ENCODE data around the gene ARL13B. TPM values are rescaled to one million over a fixed set of nuclear protein-coding genes. Genes with fewer than 3 reads are reported as not detected.
A peak's percentile ranks its signal among the peaks of the same experiment; 100 is the strongest.
"Not testable (repeated sequence)": the region's sequence is repeated elsewhere in the genome, so short reads cannot be mapped to it uniquely, and the experiment has no call there.

ARL13B gene
- 10 to 100 TPM; 13.1 to 18.3 (median 16.7) TPM for polyA plus RNA-seq (ENCODE audit: insufficient read depth in 1 of 5, insufficient read length in 5 of 5, low replicate concordance in 1 of 5)
- long read RNA-seq, donor 1, partial matches to known transcripts = 0 of 2 reads
- long read RNA-seq, donor 1, other reads (novel, unspliced or antisense) = 0 of 2 reads
- long read RNA-seq, donor 2, partial matches to known transcripts = 0 of 1 reads
- long read RNA-seq, donor 2, other reads (novel, unspliced or antisense) = 0 of 1 reads
- long read RNA-seq, donor 3, partial matches to known transcripts = 13 of 25 reads
- long read RNA-seq, donor 3, other reads (novel, unspliced or antisense) = 11 of 25 reads
- long read RNA-seq, donor 4, partial matches to known transcripts = 0 of 5 reads
- long read RNA-seq, donor 4, other reads (novel, unspliced or antisense) = 5 of 5 reads
- long read RNA-seq, donor 5, partial matches to known transcripts = 5 of 14 reads
- long read RNA-seq, donor 5, other reads (novel, unspliced or antisense) = 8 of 14 reads
- long read RNA-seq, donor 6, partial matches to known transcripts = 0 of 18 reads
- long read RNA-seq, donor 6, other reads (novel, unspliced or antisense) = 12 of 18 reads
- long read RNA-seq, donor 7, partial matches to known transcripts = 0 of 2 reads
- long read RNA-seq, donor 7, other reads (novel, unspliced or antisense) = 0 of 2 reads
- long read RNA-seq, donor 8 = 0 reads

DNA sequence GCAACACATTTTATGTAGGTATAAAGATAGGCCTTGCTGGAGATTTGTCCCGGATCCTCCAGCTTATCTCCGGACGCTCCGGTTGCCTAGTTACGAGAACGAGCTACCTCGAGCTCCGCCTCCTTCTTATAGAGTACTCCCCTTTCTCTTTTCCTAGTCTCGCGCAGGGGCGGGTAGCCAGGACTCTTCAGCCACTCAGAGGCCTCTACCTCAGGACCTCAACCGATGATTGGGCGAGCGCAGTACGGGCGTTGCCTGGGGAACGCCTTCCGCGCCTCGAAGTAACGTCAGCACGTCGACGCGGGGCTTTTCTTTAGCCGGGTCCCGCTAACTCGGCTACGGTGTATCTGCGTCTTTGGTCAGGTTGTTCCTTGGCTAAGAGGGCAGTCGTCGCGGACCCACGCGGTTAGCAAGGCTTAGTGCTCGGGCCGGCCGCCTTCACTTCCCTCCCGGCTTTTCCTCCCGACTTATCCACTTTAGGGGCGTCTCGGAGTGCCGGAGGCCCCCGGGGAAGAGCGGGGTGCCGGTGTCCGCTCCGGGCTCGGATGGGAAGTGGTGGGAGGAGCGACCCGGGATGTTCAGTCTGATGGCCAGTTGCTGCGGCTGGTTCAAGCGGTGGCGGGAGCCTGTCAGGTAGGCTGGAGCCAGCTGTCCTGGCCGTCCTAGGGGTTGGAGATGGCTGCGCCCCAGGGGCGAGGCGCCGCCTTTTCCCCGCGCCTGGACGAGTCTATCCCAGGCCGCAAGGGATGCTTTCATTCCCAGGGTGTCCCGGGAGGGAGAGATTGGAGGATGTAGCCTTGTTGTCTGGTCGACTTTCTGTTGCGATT is at the start of gene ARL13B:
ARL13B (plus strand) TSS at position 306 of the 827 bp plus-strand sequence; CDS start at position 575, 269 bp downstream.
- DNase-seq = peak; percentile 97 to 98

- no peak for DNase-seq
Observed at GRCh38 chr3:93931597-93932229, 48.2 kb upstream of the ARL13B start.

- DNase-seq = no peak
Observed at GRCh38 chr3:93934366-93935046, 45.4 kb upstream of the ARL13B start.

GRCh38 chr3:93936549-93936948 is 43.4 kb upstream of the ARL13B start:
- no peak for DNase-seq

GRCh38 chr3:93937485-93937884 is 42.5 kb upstream of the ARL13B start:
- not testable (repeated sequence) for DNase-seq

DNA sequence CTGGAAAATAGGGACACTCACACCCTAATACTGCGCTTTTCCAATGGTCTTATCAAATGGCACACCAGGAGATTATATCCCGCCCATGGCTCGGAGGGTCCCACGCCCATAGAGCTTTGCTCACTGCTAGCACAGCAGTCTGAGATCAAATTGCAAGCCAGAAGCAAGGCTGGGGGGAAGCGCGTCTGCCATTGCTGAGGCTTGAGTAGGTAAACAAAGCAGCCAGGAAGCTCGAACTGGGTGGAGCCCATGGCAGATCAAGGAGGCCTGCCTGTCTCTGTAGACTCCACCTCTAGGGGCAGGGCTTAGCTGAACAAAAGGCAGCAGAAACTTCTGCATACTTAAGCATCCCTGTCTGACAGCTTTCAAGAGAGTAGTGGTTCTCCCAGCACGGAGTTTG is 30.0 kb upstream of the ARL13B start:
- DNase-seq = not testable (repeated sequence)

DNA sequence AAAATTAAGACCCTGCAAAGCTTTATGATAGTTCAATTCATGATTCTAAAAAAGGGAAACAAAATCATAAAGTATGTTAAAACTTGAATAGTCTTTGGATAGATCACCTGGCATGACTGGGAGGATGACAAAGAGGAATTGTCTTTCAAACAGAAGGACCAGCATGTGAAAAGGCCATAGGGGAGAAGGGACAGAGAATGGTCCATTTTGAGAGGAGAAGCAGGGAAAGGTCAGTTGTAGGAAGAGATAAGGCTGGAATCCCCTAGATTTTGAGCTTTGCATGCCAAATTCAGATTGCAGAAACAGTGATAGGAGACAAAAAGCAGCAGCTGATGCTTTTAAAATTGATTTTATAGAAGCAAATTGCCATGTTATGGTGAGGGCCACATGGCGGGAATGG is 18.9 kb upstream of the ARL13B start:
- DNase-seq = no peak

- no peak for DNase-seq
Observed at GRCh38 chr3:93961489-93961888, 18.5 kb upstream of the ARL13B start.

DNA sequence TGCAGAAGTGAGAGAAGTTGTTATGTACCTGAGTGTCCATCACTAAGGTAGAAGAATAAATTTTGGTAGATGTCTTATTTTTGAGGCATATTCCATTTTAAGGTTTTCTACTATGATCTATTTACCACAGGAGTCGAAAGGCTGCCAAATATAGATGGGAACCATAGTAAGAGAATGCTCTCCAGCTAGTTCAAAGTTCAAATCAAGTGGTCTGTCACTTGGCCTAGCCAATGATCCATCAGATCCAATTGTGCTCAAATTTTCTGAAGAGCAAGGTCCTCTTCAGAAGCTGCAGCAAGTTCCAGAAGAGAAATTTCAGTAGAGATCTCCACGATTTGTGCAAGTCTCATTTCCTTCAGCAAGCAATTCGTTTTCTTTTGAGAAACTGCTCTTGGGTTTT is 17.2 kb upstream of the ARL13B start:
- no peak for DNase-seq

- not testable (repeated sequence) for DNase-seq
Observed at GRCh38 chr3:93965106-93965505, 14.8 kb upstream of the ARL13B start.

GRCh38 chr3:93969443-93969842 is 10.5 kb upstream of the ARL13B start:
- DNase-seq = no peak

DNA sequence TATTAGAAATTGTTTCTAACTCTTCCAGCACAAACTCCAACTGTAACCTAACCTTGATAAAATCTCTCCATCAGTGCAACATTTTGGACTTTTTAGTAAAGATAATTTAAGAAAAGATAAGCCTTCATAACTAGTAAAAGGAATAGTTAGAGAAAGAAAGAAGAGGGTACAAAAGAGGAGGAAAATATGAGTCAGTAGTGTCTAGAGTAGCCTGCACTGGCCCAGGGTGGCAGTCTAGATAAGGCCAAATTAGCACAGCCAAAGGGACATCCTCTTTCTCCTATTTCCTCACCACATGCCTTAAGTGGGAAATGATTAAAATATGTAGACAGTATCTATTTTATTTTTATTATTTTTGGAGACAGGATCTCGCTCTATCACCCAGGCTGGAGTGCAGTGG is 10.0 kb upstream of the ARL13B start:
- DNase-seq = no peak

DNA sequence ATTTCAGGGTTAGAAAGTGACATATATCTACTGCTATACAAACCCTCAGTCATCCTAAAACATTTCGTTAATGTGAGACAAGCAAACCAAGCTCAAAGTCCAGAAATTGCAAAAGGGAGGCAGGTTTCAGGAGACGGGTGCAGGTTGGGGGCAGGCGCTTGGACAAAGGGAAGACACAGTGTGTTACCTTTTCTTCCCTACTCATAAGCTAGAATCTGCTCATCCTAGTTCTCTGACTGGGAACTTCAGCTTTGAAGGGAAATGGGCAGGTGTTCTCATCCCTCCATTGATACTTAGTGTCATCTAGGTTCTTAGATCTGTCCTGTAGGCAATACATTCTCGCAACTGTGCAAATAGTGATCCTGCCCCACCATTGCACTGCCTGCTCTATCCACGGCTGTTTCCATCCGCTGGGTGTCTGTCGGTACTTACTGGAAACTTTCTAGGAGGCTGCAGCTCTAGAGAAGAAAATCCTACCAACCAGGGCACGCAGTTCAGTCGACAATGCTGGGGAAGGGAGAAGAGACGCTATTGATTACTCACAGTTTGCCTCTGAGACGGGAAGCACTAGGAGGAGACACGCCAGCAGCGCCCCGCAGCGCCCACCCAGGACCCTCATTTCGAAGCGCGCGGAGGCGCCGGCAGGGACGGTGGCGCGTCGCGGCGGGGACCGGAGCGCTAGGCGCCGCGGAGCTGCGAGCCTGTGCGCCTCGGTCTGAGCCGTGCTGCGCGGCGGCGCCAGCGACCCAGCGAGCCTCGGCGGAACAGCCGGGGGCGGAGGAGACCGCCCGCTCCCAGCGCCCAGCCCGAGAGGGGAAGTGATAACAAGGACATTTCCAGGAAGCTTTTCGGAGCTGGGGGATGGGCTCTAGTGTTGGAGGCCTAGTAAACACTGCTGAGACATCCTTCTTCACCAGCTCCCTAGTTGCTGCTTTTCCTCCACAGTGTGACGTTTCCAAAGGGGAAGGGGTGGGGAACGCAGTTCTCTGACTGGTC is 6.5 kb upstream of the ARL13B start, which contains the start of gene PROS1:
PROS1 (minus strand) TSS at position 766 of the 996 bp plus-strand sequence; CDS start at position 619, 147 bp downstream.
- DNase-seq = peak; percentile 83

- no peak for DNase-seq
Observed at GRCh38 chr3:93981649-93982048, 1.7 kb downstream of the ARL13B start.

DNA sequence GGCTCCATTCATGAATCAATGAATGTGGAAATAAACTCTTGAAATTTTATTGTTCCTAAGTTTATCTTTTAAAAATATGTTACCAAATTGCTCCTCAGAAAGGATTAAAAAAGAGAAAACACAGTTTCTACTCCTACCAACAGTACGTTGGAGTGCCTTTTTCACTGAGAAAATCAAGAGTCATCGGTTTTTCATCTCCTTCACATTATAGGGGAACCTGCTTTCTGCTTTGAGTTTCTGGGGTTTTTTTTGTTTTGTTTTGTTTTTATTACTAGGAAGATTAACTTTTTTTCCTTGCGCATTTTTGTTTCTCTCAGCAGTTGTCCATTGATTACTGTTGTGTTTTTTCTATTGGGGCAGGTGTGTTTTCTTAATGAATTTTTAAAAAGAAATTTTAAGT is 3.5 kb downstream of the ARL13B start:
- DNase-seq = no peak

DNA sequence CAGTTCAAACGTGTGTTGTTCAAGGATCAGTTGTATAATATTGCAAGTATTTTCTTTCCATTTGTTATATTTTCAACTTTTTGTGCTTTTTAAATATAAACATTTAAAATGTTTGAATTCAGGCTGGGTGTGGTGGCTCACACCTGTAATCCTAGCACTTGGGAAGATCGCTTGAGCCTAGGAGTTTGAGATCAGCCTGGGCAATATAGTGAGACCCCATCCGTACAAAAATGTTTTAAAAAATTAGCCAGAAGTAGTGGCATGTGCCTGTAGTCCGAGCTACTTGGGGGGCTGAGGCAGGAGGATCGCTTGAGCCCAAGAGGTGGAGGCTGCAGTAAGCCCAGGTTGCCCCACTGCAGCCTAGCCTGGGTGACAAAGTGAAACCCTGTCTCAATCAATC is 4.7 kb downstream of the ARL13B start:
- DNase-seq = no peak

DNA sequence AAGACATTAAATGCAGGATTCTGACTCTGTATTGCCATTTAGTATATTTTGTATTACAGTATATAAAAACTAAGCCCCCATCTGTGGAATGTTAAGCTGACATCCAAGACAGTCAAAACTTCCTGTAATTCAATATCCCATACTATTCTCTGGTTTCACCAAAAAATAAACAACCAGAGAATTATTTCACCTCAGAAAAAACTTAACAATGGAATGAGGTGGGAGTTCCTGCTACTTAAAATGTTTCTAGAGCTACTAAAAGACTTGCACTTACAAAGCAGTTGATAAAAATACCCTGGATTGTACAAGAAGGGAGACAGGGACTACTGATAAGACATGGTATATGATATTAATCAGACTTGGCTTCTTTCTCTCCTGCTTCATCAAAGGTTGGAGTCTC is 8.3 kb downstream of the ARL13B start:
- DNase-seq = no peak

GRCh38 chr3:93988764-93989163 is 8.8 kb downstream of the ARL13B start:
- DNase-seq = no peak

DNA sequence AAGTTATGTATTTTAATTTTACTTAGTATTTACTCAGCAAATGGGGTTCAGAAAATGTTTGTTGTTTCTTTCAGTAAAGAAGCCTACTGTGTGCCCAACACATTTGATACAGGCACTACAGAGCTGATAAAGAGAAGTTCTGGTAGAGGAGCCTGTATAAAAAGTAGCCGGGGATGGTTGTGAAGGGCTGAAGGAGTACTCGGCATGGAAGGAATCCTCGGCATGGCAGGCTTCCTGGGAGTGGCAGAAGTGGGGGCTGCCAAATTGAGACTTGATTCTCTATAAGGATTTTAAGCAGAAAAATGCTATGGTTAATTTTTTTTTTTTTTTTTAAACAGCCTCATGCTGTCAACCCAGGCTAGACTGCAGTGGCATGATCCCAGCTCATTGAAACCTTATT is 9.3 kb downstream of the ARL13B start:
- DNase-seq = no peak

DNA sequence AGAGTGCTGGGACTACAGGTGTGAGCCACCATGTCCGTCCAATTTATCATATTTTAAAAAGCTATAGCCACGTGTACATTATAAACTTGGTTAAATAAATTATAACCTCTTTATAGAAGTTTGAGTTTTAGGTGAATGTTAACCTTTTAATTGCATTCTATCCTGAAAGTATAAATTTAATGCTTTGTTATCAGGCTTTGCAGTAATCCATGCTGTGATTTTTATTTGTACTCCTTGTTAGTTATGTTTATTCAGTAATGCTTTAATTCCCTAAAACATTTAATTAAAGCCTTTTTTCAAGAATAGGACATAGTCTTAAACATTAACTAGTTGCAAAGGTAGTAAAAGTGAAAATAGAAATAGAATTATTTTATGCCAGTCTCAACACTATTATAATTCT is 11.7 kb downstream of the ARL13B start:
- DNase-seq = no peak
